Activated T-cell treated with anti-CD3 and anti-CD28 coated beads, Interleukin-2, amount 50 U/mL, for 24 hours (primary cell): Measurements from ENCODE around the gene DNAH11.
A peak's percentile ranks its signal among the peaks of the same experiment; 100 is the strongest.
"Not testable (repeated sequence)": the region's sequence is repeated elsewhere in the genome, so short reads cannot be mapped to it uniquely, and the experiment has no call there.

Source experiments
- DNase-seq: peaks from one replicate; pipeline ENCODE4 v3.0.0-alpha.2; 2020
- H3K27ac Mint-ChIP-seq: 2 replicates; pipeline ENCODE4 v1.8.0; 2020; ENCODE audit warnings: mild to moderate bottlenecking, mixed read lengths
- H3K27me3 Mint-ChIP-seq: 2 replicates; pipeline ENCODE4 v1.8.0; 2020; ENCODE audit warnings: mixed read lengths
- H3K36me3 Mint-ChIP-seq: 2 replicates; pipeline ENCODE4 v1.8.0; 2020; ENCODE audit warnings: low read depth, mixed read lengths
- H3K4me1 Mint-ChIP-seq: 2 replicates; pipeline ENCODE4 v1.8.0; 2020; ENCODE audit warnings: low read depth, mixed read lengths
- H3K4me3 Mint-ChIP-seq: 2 replicates; pipeline ENCODE4 v1.8.0; 2020; ENCODE audit warnings: mild to moderate bottlenecking, moderate library complexity, mixed read lengths
- H3K9me3 Mint-ChIP-seq: 2 replicates; pipeline ENCODE4 v1.8.0; 2020; ENCODE audit warnings: mixed read lengths

DNAH11 gene

GRCh38 chr7:21542891-21543527 is at the start of gene DNAH11:
TSS of gene DNAH11 (plus strand) at chr7:21543039. CDS start at chr7:21543246, 207 bp downstream.
- Mint-ChIP-seq H3K36me3 (no peaks in the 10 kb centered on the region), H3K4me1 (peaks cover 12% of the 10 kb centered on the region), H3K4me3 (peak within 1 kb of the TSS; percentile 75), H3K27me3 (peaks cover 67% of the 10 kb centered on the region), H3K9me3 (no peaks in the 10 kb centered on the region), H3K27ac (no peak within 1 kb of the TSS)
- peak; percentile 47 for DNase-seq

- no peaks in the 10 kb centered on the region for H3K27me3 Mint-ChIP-seq
- H3K4me1 Mint-ChIP-seq: peaks cover 4% of the 10 kb centered on the region
- no peak overlapping the region for H3K4me3 Mint-ChIP-seq
- no peak overlapping the region for H3K27ac Mint-ChIP-seq
- no peak for DNase-seq
- peaks cover 35% of the 10 kb centered on the region for H3K9me3 Mint-ChIP-seq
- peaks cover 88% of the 10 kb centered on the region for H3K36me3 Mint-ChIP-seq
These were observed 47.1 kb upstream of the DNAH11 start for GRCh38 chr7:21495731-21496130.

GRCh38 chr7:21497072-21497471 is 45.8 kb upstream of the DNAH11 start:
- Mint-ChIP-seq H3K4me1 (peaks cover 4% of the 10 kb centered on the region), H3K4me3 (no peak overlapping the region), H3K9me3 (peaks cover 24% of the 10 kb centered on the region), H3K27me3 (no peaks in the 10 kb centered on the region), H3K36me3 (peaks cover 90% of the 10 kb centered on the region), H3K27ac (no peak overlapping the region)
- DNase-seq: no peak

GRCh38 chr7:21500117-21500832 is 42.6 kb upstream of the DNAH11 start:
- H3K27ac Mint-ChIP-seq: no peak overlapping the region
- peaks cover 91% of the 10 kb centered on the region for H3K36me3 Mint-ChIP-seq
- H3K27me3 Mint-ChIP-seq: no peaks in the 10 kb centered on the region
- peaks cover 26% of the 10 kb centered on the region for H3K9me3 Mint-ChIP-seq
- no peak for DNase-seq
- peaks cover 4% of the 10 kb centered on the region for H3K4me1 Mint-ChIP-seq
- H3K4me3 Mint-ChIP-seq: no peak overlapping the region

- DNase-seq: no peak
- Mint-ChIP-seq H3K36me3 (peaks cover 93% of the 10 kb centered on the region), H3K4me3 (no peak overlapping the region), H3K4me1 (no peaks in the 10 kb centered on the region), H3K27ac (no peak overlapping the region), H3K9me3 (peaks cover 28% of the 10 kb centered on the region), H3K27me3 (no peaks in the 10 kb centered on the region)
These were observed 38.8 kb upstream of the DNAH11 start for GRCh38 chr7:21504021-21504420.

- no peak overlapping the region for H3K27ac Mint-ChIP-seq
- DNase-seq: no peak
- peaks cover 88% of the 10 kb centered on the region for H3K36me3 Mint-ChIP-seq
- peaks cover 28% of the 10 kb centered on the region for H3K9me3 Mint-ChIP-seq
- H3K4me3 Mint-ChIP-seq: no peak overlapping the region
- H3K4me1 Mint-ChIP-seq: no peaks in the 10 kb centered on the region
- H3K27me3 Mint-ChIP-seq: no peaks in the 10 kb centered on the region
These were observed 35.1 kb upstream of the DNAH11 start for GRCh38 chr7:21507627-21508343.

GRCh38 chr7:21508538-21508937 is 34.3 kb upstream of the DNAH11 start:
- no peaks in the 10 kb centered on the region for H3K27me3 Mint-ChIP-seq
- H3K4me1 Mint-ChIP-seq: no peaks in the 10 kb centered on the region
- no peak overlapping the region for H3K27ac Mint-ChIP-seq
- H3K9me3 Mint-ChIP-seq: peaks cover 27% of the 10 kb centered on the region
- H3K4me3 Mint-ChIP-seq: no peak overlapping the region
- DNase-seq: no peak
- peaks cover 85% of the 10 kb centered on the region for H3K36me3 Mint-ChIP-seq

- H3K9me3 Mint-ChIP-seq: no peaks in the 10 kb centered on the region
- no peak for DNase-seq
- H3K36me3 Mint-ChIP-seq: peaks cover 39% of the 10 kb centered on the region
- no peak overlapping the region for H3K4me3 Mint-ChIP-seq
- no peak overlapping the region for H3K27ac Mint-ChIP-seq
- H3K4me1 Mint-ChIP-seq: no peaks in the 10 kb centered on the region
- no peaks in the 10 kb centered on the region for H3K27me3 Mint-ChIP-seq
These were observed 28.8 kb upstream of the DNAH11 start for GRCh38 chr7:21514062-21514461.

- H3K4me3 Mint-ChIP-seq: no peak overlapping the region
- peaks cover 3% of the 10 kb centered on the region for H3K9me3 Mint-ChIP-seq
- no peaks in the 10 kb centered on the region for H3K36me3 Mint-ChIP-seq
- no peak overlapping the region for H3K27ac Mint-ChIP-seq
- H3K27me3 Mint-ChIP-seq: no peaks in the 10 kb centered on the region
- H3K4me1 Mint-ChIP-seq: no peaks in the 10 kb centered on the region
- DNase-seq: no peak
These were observed 18.2 kb upstream of the DNAH11 start for GRCh38 chr7:21524680-21525079.

GRCh38 chr7:21526007-21526406 is 16.8 kb upstream of the DNAH11 start:
- Mint-ChIP-seq H3K36me3 (no peaks in the 10 kb centered on the region), H3K27me3 (no peaks in the 10 kb centered on the region), H3K27ac (no peak overlapping the region), H3K4me1 (no peaks in the 10 kb centered on the region), H3K4me3 (no peak overlapping the region), H3K9me3 (peaks cover 3% of the 10 kb centered on the region)
- DNase-seq: no peak

- Mint-ChIP-seq H3K4me3 (no peak overlapping the region), H3K27me3 (no peaks in the 10 kb centered on the region), H3K27ac (no peak overlapping the region), H3K36me3 (no peaks in the 10 kb centered on the region), H3K4me1 (no peaks in the 10 kb centered on the region), H3K9me3 (peaks cover 3% of the 10 kb centered on the region)
- no peak for DNase-seq
These were observed 16.4 kb upstream of the DNAH11 start for GRCh38 chr7:21526448-21526847.

- not testable (repeated sequence) for H3K27me3 Mint-ChIP-seq, H3K36me3 Mint-ChIP-seq, DNase-seq, H3K9me3 Mint-ChIP-seq, H3K4me3 Mint-ChIP-seq, H3K27ac Mint-ChIP-seq
- peaks cover 11% of the 10 kb centered on the region for H3K4me1 Mint-ChIP-seq
These were observed 10.4 kb upstream of the DNAH11 start for GRCh38 chr7:21532485-21532884.

- not testable (repeated sequence) for H3K9me3 Mint-ChIP-seq, DNase-seq, H3K27me3 Mint-ChIP-seq, H3K4me3 Mint-ChIP-seq, H3K27ac Mint-ChIP-seq, H3K36me3 Mint-ChIP-seq
- peaks cover 11% of the 10 kb centered on the region for H3K4me1 Mint-ChIP-seq
These were observed 9.2 kb upstream of the DNAH11 start for GRCh38 chr7:21533646-21534045.

GRCh38 chr7:21536445-21537118 is 6.3 kb upstream of the DNAH11 start:
- not testable (repeated sequence) for H3K36me3 Mint-ChIP-seq, H3K4me3 Mint-ChIP-seq, H3K27ac Mint-ChIP-seq, H3K9me3 Mint-ChIP-seq, DNase-seq
- peaks cover 11% of the 10 kb centered on the region for H3K4me1 Mint-ChIP-seq
- peaks cover 20% of the 10 kb centered on the region for H3K27me3 Mint-ChIP-seq
